Natural killer cell treated with Interleukin-12 subunit alpha and Interleukin-12 subunit beta and Interleukin-15 and Interleukin-18, amount 100 ng/mL, for 72 hours (primary cell): ENCODE measurements around the gene PPIE. TPM values are rescaled to one million over a fixed set of nuclear protein-coding genes. Genes with fewer than 3 reads are reported as not detected.

Experiments used
- ATAC-seq, 2 donors: fragments of 150-1000 bp; cut with Tn5 transposase in 1 of 2; sonication (Bioruptor Pico), chemical (Tn5 transposase) in 1 of 2; 2 replicates each; pipeline ENCODE4 v1.10.0; 2021
- DNase-seq: peaks from one replicate; pipeline ENCODE4 v3.0.0; 2022; ENCODE audit warnings: low spot score
- H3K27ac Mint-ChIP-seq, 2 donors: 1 replicate in 1 of 2; 2 replicates in 1 of 2; pipeline ENCODE4 v1.8.0; 2022; ENCODE audit warnings: mixed read lengths in 2 of 2, mild to moderate bottlenecking in 1 of 2, moderate library complexity in 1 of 2
- H3K27me3 Mint-ChIP-seq, 2 donors: 1 replicate in 1 of 2; 2 replicates in 1 of 2; pipeline ENCODE4 v1.8.0; 2022; ENCODE audit warnings: mixed read lengths in 2 of 2
- H3K36me3 Mint-ChIP-seq: one replicate; pipeline ENCODE4 v1.8.0; 2022; ENCODE audit warnings: mixed read lengths
- H3K4me1 Mint-ChIP-seq, 2 donors: 1 replicate in 1 of 2; 2 replicates in 1 of 2; pipeline ENCODE4 v1.8.0; 2022; ENCODE audit warnings: low read depth in 2 of 2, mixed read lengths in 2 of 2, mild to moderate bottlenecking in 1 of 2
- H3K4me3 Mint-ChIP-seq: one replicate; pipeline ENCODE4 v1.8.0; 2022; ENCODE audit warnings: mixed read lengths
- H3K9me3 Mint-ChIP-seq: 2 replicates; pipeline ENCODE4 v1.8.0; 2022; ENCODE audit warnings: mixed read lengths
- total RNA-seq, 2 donors: library from RNA; stranded (reverse); gene quantifications; one replicate each; pipeline ENCODE4 v1.2.3, GENCODE V29; 2022

Gene PPIE
- total RNA-seq, 2 donors from 2014 or later, result 60.0 to 61.2 TPM

DNA sequence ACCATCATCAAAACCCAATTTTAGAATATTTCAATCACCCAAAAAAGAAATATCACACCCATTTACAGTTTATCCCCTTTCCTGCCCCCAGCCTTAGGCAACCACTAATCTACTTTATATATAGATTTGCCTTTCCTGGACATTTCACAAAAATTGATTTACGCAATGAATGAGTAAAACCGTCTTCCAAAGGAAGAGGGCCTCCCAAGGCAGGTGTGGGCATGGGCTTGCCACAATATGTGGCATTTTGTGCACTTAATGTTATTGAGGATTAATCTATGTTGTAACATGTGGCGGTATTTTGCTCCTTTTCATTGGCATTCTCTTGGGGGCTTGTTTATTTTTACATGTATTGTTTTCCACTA, 61.8 kb downstream of the PPIE start:
- no peaks in the 10 kb centered on the region for H3K9me3 Mint-ChIP-seq
- H3K4me3 Mint-ChIP-seq, result no peak overlapping the region
- ATAC-seq (no peak), DNase-seq (no peak)
- peaks cover 11 to 13% of the 10 kb centered on the region in 2 donors for H3K4me1 Mint-ChIP-seq
- no peaks in the 10 kb centered on the region for H3K27me3 Mint-ChIP-seq
- H3K36me3 Mint-ChIP-seq, result no peaks in the 10 kb centered on the region
- peak overlapping the region in 1 of 2 donors; percentile 88 for H3K27ac Mint-ChIP-seq

DNA sequence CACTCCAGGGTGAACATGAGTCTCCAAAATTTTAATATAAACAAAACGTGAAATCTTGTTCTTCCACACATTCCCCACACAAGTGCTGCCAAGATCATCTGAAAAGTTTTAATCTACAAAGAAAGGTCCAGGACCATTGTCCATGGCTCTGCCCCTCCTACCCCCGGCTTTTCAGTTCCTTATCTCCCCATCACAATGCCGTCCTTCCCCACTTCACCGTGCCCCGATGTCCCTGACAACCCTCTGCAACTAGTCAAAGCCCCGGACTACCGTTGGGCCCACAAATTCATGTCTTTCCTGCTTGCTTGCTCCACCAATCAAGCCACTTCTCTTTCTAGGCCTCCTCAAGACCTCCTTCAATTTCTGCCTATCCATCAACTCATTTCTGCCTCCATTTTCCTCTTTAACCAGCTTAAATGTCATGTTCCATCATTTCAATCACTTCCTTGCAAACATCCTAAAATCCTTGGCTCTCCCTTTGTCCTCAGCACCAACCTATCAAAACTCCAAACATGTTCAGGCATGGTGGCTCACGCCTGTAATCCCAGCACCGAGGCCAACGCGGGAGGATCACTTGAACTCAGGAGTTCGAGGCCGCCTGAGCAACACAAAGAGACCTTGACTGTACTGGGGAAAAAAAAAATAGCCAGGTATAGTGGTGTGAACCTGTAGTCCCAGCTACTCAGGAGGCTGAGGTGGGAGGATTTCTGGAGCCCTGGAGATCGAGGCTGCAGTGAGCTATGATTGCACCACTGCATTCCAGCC, 64.0 kb downstream of the PPIE start:
- H3K4me3 Mint-ChIP-seq, result no peak overlapping the region

DNA sequence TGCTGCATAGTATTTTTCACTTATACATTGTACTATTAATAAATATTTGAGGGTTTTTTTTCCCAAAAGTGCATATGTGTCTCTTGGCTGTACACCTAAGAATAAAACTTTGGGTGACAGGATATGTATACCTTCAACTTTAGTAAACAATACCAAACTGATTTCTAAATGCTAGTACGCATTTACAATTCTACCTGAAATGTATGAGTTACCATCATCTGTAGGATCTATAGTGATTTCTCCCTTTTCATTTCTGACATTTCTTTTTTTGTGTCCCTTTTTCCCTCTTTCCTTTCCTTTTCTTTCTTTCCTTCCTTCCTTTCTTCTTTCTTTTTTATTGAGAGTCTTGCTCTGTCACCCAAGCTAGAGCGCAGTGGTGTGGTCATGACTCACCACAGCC, 66.7 kb downstream of the PPIE start:
- no peaks in the 10 kb centered on the region for H3K36me3 Mint-ChIP-seq
- DNase-seq, result no peak
- no peaks in the 10 kb centered on the region for H3K27me3 Mint-ChIP-seq
- H3K9me3 Mint-ChIP-seq, result no peaks in the 10 kb centered on the region
- no peaks in the 10 kb centered on the region for H3K4me1 Mint-ChIP-seq
- H3K27ac Mint-ChIP-seq, result no peak overlapping the region
- ATAC-seq, result no peak
- H3K4me3 Mint-ChIP-seq, result no peak overlapping the region

More for the DNA sequence above, 64.0 kb downstream of the PPIE start:
- peaks cover 11 to 13% of the 10 kb centered on the region in 2 donors for H3K4me1 Mint-ChIP-seq
- DNase-seq (no peak), ATAC-seq (no peak)
- H3K27ac Mint-ChIP-seq, result no peak overlapping the region
- H3K27me3 Mint-ChIP-seq, result no peaks in the 10 kb centered on the region
- H3K9me3 Mint-ChIP-seq, result no peaks in the 10 kb centered on the region
- no peaks in the 10 kb centered on the region for H3K36me3 Mint-ChIP-seq

DNA sequence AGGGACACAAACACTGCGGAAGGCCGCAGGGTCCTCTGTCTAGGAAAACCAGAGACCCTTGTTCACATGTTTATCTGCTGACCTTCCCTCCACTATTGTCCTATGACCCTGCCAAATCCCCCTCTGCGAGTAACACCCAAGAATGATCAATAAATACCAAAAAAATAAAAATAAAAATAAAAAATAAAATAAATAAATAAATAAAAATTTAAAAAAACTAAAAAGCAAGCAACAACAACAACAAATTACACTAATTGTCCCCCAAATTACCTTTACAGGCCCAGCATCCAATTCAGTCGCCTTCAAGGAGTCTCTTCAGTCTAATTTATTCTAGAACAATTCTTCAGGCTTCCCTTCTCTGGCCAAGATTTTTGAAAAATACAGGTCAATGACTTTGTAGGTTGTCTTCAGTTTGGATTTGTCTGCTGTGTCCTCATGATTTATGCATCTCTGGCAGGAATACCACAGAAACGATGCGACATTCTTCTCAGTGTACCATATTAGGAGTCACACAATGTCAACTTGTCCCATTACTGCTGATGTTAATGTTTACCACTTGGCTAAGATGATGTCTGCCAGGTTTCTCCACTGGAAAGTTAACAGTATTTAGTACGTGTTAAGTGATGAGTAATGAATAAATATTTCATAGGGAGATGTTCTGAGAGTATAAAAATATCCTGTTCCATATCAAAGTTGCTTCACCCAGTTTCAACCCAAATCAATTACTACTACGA, 70.3 kb downstream of the PPIE start:
- no peak for DNase-seq
- no peak for ATAC-seq
- no peaks in the 10 kb centered on the region for H3K27me3 Mint-ChIP-seq
- H3K36me3 Mint-ChIP-seq, result no peaks in the 10 kb centered on the region
- H3K9me3 Mint-ChIP-seq, result no peaks in the 10 kb centered on the region
- H3K4me3 Mint-ChIP-seq, result no peak overlapping the region
- H3K27ac Mint-ChIP-seq, result no peak overlapping the region
- no peaks in the 10 kb centered on the region for H3K4me1 Mint-ChIP-seq

DNA sequence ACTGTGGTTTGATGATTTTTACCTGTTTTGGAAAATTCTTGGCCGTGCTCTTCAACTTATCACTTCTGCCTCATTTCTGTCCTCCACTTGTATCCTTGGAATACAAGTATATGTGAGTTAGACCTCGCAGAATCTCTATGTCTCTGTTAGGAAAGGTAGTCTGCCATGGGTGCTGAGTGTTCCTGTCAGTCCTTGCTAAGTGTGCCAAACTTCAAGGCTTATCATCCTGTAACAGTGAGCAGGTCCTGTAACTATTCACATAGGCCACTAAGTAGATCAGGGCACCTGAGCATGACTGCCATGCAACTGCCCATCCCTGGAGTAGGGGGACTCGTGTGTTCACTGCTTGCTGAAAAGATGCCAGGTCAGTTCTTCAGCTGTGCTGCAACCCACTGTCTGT, 74.2 kb downstream of the PPIE start:
- H3K4me3 Mint-ChIP-seq, result no peak overlapping the region
- no peak for ATAC-seq
- H3K9me3 Mint-ChIP-seq, result no peaks in the 10 kb centered on the region
- H3K27me3 Mint-ChIP-seq, result peaks cover 0 to 9% of the 10 kb centered on the region in 2 donors
- no peak for DNase-seq
- H3K4me1 Mint-ChIP-seq, result peaks cover 0 to 16% of the 10 kb centered on the region in 2 donors
- no peaks in the 10 kb centered on the region for H3K36me3 Mint-ChIP-seq
- no peak overlapping the region for H3K27ac Mint-ChIP-seq

Other genes with a start within 250 kb of the PPIE start
- under 1 TPM in 1 of 2 donors, not detected in 1; 0.24 TPM for gene BMP8A, start 247.2 kb upstream of the PPIE start, total RNA-seq
- gene PABPC4, start 162.1 kb upstream of the PPIE start, total RNA-seq, result 100 to 1,000 TPM; 189 to 372 TPM
- gene HEYL, start 99.2 kb upstream of the PPIE start, total RNA-seq, result not detected
- gene NT5C1A, start 66.8 kb upstream of the PPIE start, total RNA-seq, result 1 to 10 TPM; 4.1 to 9.2 TPM
- under 1 TPM; 0.50 to 0.64 TPM for gene HPCAL4, start 47.4 kb upstream of the PPIE start, total RNA-seq
- gene OXCT2, start 32.5 kb downstream of the PPIE start, total RNA-seq, result under 1 TPM; 0.47 to 0.59 TPM
- gene BMP8B, start 50.0 kb downstream of the PPIE start, total RNA-seq, result 1 to 10 TPM in 1 of 2 donors, under 1 TPM in 1; 0.84 to 1.8 TPM
- gene TRIT1, start 144.6 kb downstream of the PPIE start, total RNA-seq, result 10 to 100 TPM; 17.8 to 34.3 TPM
- under 1 TPM; 0.33 to 0.36 TPM for gene MYCL, start 163.0 kb downstream of the PPIE start, total RNA-seq
- 10 to 100 TPM; 41.4 to 62.7 TPM for gene MFSD2A, start 216.3 kb downstream of the PPIE start, total RNA-seq